Gastroesophageal sphincter (tissue), 4 donors: Measurements from ENCODE around the gene FXR1. TPM values are rescaled to one million over a fixed set of nuclear protein-coding genes. Genes with fewer than 3 reads are reported as not detected.
"Not testable (repeated sequence)": the region's sequence is repeated elsewhere in the genome, so short reads cannot be mapped to it uniquely, and the experiment has no call there.

Experiments
- ATAC-seq: fragments of 150-250 bp; one replicate; pipeline ENCODE4 v1.9.1; 2016; ENCODE audit warnings: mild to moderate bottlenecking, moderate library complexity
- H3K27ac ChIP-seq, 4 donors: fragments of 200-600 bp; sonication (generic) in 3 of 4; 1 replicate in 3 of 4; 2 replicates in 1 of 4; pipeline ENCODE4 v1.5.1; 2016 to 2019
- H3K27me3 ChIP-seq: fragments of 200-600 bp; sonication (generic); one replicate; pipeline ENCODE4 v1.5.1; 2019
- H3K36me3 ChIP-seq, 2 donors: fragments of 200-600 bp; sonication (generic); one replicate each; pipeline ENCODE4 v1.5.1; 2019; ENCODE audit warnings: control low read depth in 1 of 2
- H3K4me1 ChIP-seq, 3 donors: fragments of 200-600 bp; sonication (generic); 1 replicate in 2 of 3; 2 replicates in 1 of 3; pipeline ENCODE4 v1.5.1; 2016 to 2019; ENCODE audit warnings: control low read depth in 2 of 3
- H3K4me3 ChIP-seq, 2 donors: fragments of 200-600 bp; sonication (generic); one replicate each; pipeline ENCODE4 v1.5.1; 2019; ENCODE audit warnings: mild to moderate bottlenecking in 1 of 2, moderate library complexity in 1 of 2
- H3K9me3 ChIP-seq, 3 donors: fragments of 200-600 bp; sonication (generic); one replicate each; pipeline ENCODE4 v1.5.1; 2017 to 2019; ENCODE audit warnings: control low read depth in 2 of 3
- EP300 ChIP-seq: sonication (generic); formaldehyde crosslinking; IDR thresholded peaks from one replicate; pipeline ENCODE4 v1.6.1; 2017; ENCODE audit warnings: antibody characterized with exemption, mild to moderate bottlenecking
- POLR2A ChIP-seq, 2 donors: fragments of 450-650 bp; IDR thresholded peaks; one replicate each; pipeline ENCODE4 v1.6.1; 2017; ENCODE audit warnings: antibody characterized with exemption in 2 of 2, mild to moderate bottlenecking in 2 of 2, moderate library complexity in 1 of 2
- POLR2AphosphoS5 ChIP-seq: sonication (generic); formaldehyde crosslinking; IDR thresholded peaks from one replicate; pipeline ENCODE4 v1.6.1; 2017; ENCODE audit warnings: antibody characterized with exemption
- WGBS, 2 donors: methylation state at CpG; one replicate each; pipeline ENCODE4 v1.1.5; 2018; ENCODE audit warnings: low coverage in 1 of 2; 5-methylcytosine and 5-hydroxymethylcytosine counted together
- total RNA-seq, 4 donors: library from RNA; depleted of rRNA; stranded (reverse); fragments of >200 nt; gene quantifications; one replicate each; pipeline ENCODE4 v1.1.0, GENCODE V29; 2016
- TF ChIP-seq, protein P1 (sequence below), 4 experiments: fragments of 200-600 bp in 2 of 4; fragments of 450-650 bp in 2 of 4; sonication (generic) in 1 of 4; IDR thresholded peaks; one replicate each; pipeline ENCODE4 v1.5.1; 2017 to 2019; ENCODE audit warnings: antibody characterized with exemption in 4 of 4, mild to moderate bottlenecking in 2 of 4, moderate library complexity in 2 of 4

Gene FXR1
- total RNA-seq, 4 donors from 2014 or later, result 129 to 199 (median 170) TPM

DNA sequence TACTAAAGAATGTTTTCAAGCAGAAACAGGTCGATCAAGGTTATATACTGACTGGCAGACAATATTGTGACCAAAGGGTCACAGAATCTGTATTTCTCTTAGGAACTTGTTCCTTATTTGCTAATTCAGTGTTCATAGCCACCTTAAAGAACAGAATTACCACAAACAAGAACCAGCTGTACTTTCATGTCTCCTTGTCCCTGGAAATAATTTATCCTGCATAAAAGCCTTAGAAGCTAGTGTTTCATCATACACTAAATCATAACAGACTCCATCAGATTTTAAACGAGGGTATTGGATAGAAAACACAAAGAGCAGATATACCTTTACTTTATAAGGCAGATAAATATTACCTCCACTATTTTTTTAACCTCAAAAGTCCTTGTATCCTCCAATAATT is 70.7 kb downstream of the FXR1 start:
- TF ChIP-seq, protein P1, sequence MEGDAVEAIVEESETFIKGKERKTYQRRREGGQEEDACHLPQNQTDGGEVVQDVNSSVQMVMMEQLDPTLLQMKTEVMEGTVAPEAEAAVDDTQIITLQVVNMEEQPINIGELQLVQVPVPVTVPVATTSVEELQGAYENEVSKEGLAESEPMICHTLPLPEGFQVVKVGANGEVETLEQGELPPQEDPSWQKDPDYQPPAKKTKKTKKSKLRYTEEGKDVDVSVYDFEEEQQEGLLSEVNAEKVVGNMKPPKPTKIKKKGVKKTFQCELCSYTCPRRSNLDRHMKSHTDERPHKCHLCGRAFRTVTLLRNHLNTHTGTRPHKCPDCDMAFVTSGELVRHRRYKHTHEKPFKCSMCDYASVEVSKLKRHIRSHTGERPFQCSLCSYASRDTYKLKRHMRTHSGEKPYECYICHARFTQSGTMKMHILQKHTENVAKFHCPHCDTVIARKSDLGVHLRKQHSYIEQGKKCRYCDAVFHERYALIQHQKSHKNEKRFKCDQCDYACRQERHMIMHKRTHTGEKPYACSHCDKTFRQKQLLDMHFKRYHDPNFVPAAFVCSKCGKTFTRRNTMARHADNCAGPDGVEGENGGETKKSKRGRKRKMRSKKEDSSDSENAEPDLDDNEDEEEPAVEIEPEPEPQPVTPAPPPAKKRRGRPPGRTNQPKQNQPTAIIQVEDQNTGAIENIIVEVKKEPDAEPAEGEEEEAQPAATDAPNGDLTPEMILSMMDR (IDR thresholded peaks at IDR 0.05), result no peak
- TF ChIP-seq POLR2AphosphoS5, result no peak
- peaks cover 5 to 48% (median 10%) of the 10 kb centered on the region in 3 donors for H3K4me1 ChIP-seq
- no peaks in the 10 kb centered on the region for H3K9me3 ChIP-seq
- no peak overlapping the region for H3K4me3 ChIP-seq
- H3K36me3 ChIP-seq, result peaks cover 0 to 68% of the 10 kb centered on the region in 2 donors
- H3K27ac ChIP-seq, result no peak overlapping the region
- H3K27me3 ChIP-seq, result no peaks in the 10 kb centered on the region
- no peak for ATAC-seq
- 46 to 53% methylated on average over 2 of the region's 2 CpGs for WGBS, 2 donors

- H3K4me3 ChIP-seq, H3K9me3 ChIP-seq, ATAC-seq, H3K27me3 ChIP-seq, H3K27ac ChIP-seq: not testable (repeated sequence)
- peaks cover 0 to 49% of the 10 kb centered on the region in 2 donors for H3K36me3 ChIP-seq
- WGBS, 2 donors, result 81 to 92% methylated on average over 2 to 10 of the region's 10 CpGs
- H3K4me1 ChIP-seq, result peaks cover 8 to 52% (median 12%) of the 10 kb centered on the region in 3 donors
Observed at GRCh38 chr3:180986366-180986765, 73.9 kb downstream of the FXR1 start.

DNA sequence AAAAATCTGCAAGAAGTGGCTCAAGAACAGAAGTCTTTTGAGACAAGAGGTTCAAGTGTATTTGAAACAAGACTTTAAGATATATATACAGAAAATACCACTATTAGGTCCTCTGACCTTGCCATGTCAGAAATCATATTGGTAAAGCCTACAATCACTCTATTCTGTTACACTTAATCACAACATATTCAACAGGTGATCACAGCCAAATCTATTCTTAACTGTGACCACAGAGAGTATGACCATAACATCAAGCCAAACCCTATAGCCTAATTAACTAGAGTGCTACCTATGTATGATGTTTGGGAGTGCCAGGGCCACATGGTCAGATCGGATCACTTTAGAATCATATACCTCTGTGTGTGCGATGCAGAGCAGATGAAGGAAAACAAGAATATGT is 74.9 kb downstream of the FXR1 start:
- H3K9me3 ChIP-seq, result no peaks in the 10 kb centered on the region
- 100% methylated on average over 2 of the region's 2 CpGs for whole genome bisulfite sequencing, 2 donors
- peaks cover 8 to 43% (median 8%) of the 10 kb centered on the region in 3 donors for H3K4me1 ChIP-seq
- H3K36me3 ChIP-seq, result peaks cover 0 to 42% of the 10 kb centered on the region in 2 donors
- no peak overlapping the region for H3K27ac ChIP-seq
- H3K27me3 ChIP-seq, result no peaks in the 10 kb centered on the region
- no peak overlapping the region for H3K4me3 ChIP-seq
- no peak for ATAC-seq
- TF ChIP-seq POLR2A (IDR thresholded peaks at IDR 0.05) (no peak), POLR2AphosphoS5 (no peak), EP300 (no peak)
- TF ChIP-seq, protein P1 (IDR thresholded peaks at IDR 0.05), result no peak

DNA sequence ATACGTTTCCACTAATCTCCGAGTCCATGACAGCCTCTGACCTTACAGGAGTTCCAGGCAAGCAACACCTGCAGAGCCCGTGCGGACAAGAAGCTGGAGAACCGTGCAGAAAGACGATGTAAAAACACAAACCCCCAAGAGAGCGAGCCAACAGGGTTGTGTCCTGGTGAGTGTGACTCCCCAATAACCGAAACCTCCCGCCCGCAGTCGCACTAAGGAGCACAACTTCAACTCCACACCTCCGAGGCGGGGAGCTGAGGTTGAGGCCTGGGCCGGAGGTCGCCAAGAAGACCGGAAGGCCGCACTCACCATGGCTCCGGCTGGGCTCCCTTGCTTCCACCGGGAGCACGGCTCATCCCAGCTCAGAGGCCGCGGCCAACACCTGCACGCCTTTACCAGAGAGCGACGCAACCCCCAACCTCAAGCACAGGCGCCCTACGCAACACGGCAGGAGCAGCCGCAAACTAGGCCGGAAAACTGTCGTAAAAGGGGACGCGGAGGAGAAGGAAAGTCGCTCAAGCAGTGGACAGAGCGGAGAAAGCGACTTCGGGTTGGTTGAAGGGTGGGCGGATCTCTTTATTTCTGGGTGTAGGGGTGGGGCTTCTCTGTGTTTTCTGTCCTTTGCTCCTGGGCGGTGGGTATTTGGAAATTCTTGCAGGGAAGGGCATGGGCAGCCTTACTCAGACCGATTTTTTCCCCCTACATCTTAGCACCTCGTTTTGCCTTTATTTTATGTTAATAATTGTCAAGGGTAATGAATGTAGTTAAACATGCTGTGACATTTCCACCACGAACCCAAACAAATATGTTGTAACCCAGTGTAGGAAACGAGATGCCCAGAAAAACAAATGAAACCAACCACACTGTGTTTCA is 77.1 kb downstream of the FXR1 start, which contains the start of gene DNAJC19:
Gene DNAJC19 (minus strand): TSS at position 446 of the 873 bp plus-strand sequence. CDS start 134 bp downstream, at position 312.
- TF ChIP-seq POLR2AphosphoS5, result peak; percentile 92
- TF ChIP-seq, protein P1 (IDR thresholded peaks at IDR 0.05), result no peak
- no peak for TF ChIP-seq EP300
- peak; percentile 75 to 79 for TF ChIP-seq POLR2A (IDR thresholded peaks at IDR 0.05)
- peaks cover 5 to 35% (median 8%) of the 10 kb centered on the region in 3 donors for H3K4me1 ChIP-seq
- H3K27ac ChIP-seq, result peak within 1 kb of the TSS; percentile 64 to 92 (median 90)
- H3K36me3 ChIP-seq, result peaks cover 0 to 23% of the 10 kb centered on the region in 2 donors
- peak; percentile 99 for ATAC-seq
- H3K4me3 ChIP-seq, result peak within 1 kb of the TSS; percentile 55 to 72
- 0% methylated on average over 10 to 12 of the region's 43 CpGs for WGBS, 2 donors
- H3K9me3 ChIP-seq, result no peaks in the 10 kb centered on the region
- H3K27me3 ChIP-seq, result no peaks in the 10 kb centered on the region

- H3K27ac ChIP-seq, result peak overlapping the region; percentile 64 to 92 (median 90)
- peaks cover 0 to 14% of the 10 kb centered on the region in 2 donors for H3K36me3 ChIP-seq
- H3K27me3 ChIP-seq, result no peaks in the 10 kb centered on the region
- no peak for TF ChIP-seq POLR2A (IDR thresholded peaks at IDR 0.05)
- no peak for TF ChIP-seq EP300
- no peak for TF ChIP-seq POLR2AphosphoS5
- TF ChIP-seq, protein P1 (IDR thresholded peaks at IDR 0.05), result no peak
- no peaks in the 10 kb centered on the region for H3K9me3 ChIP-seq
- WGBS, 2 donors, result 21 to 39% methylated on average over 2 of the region's 2 CpGs
- peaks cover 5 to 35% (median 8%) of the 10 kb centered on the region in 3 donors for H3K4me1 ChIP-seq
- ATAC-seq, result no peak
- peak overlapping the region; percentile 55 to 72 for H3K4me3 ChIP-seq
Observed at GRCh38 chr3:180990505-180990904, 78.0 kb downstream of the FXR1 start.
